SU-DHL-6 (cell line): ENCODE measurements around the gene CC2D2B.

Source experiments
- H2AFZ ChIP-seq: fragments of 200-600 bp; sonication (generic); 2 replicates; pipeline ENCODE4 v1.6.1; 2014; ENCODE audit warnings: low read depth, mild to moderate bottlenecking, moderate library complexity, mixed read lengths, antibody characterized with exemption, low read length; ENCODE audit not compliant: severe bottlenecking
- H3F3A ChIP-seq: fragments of 200-600 bp; shearing (Covaris generic); 2 replicates; pipeline ENCODE4 v1.6.0; 2016; ENCODE audit warnings: antibody characterized with exemption, mild to moderate bottlenecking; ENCODE audit not compliant: insufficient read depth
- H3K27ac ChIP-seq: fragments of 200-600 bp; sonication (generic); 2 replicates; pipeline ENCODE4 v1.5.1; 2016; ENCODE audit warnings: low read depth, mild to moderate bottlenecking, low read length, moderate library complexity, mixed read lengths
- H3K27me3 ChIP-seq: fragments of 200-600 bp; sonication (generic), shearing (Covaris generic); 2 replicates; pipeline ENCODE4 v1.6.0; 2014; ENCODE audit warnings: mild to moderate bottlenecking, low read length
- H3K36me3 ChIP-seq: fragments of 200-600 bp; sonication (generic); 2 replicates; pipeline ENCODE4 v1.6.1; 2014; ENCODE audit warnings: mild to moderate bottlenecking, low read length, mixed read lengths
- H3K4me2 ChIP-seq: fragments of 300-600, 200-600 bp; shearing (Covaris generic), sonication (generic); 2 replicates; pipeline ENCODE4 v1.6.0; 2014; ENCODE audit warnings: low read length, low read depth, mild to moderate bottlenecking; ENCODE audit not compliant: poor library complexity, severe bottlenecking
- H3K4me3 ChIP-seq: fragments of 200-600 bp; sonication (generic); 2 replicates; pipeline ENCODE4 v1.5.1; 2014; ENCODE audit warnings: antibody characterized with exemption, low read length, mild to moderate bottlenecking, mixed read lengths; ENCODE audit not compliant: insufficient read depth, poor library complexity, severe bottlenecking
- H3K79me2 ChIP-seq: fragments of 200-600 bp; sonication (generic); 2 replicates; pipeline ENCODE4 v1.6.1; 2014; ENCODE audit warnings: mild to moderate bottlenecking, low read length, moderate library complexity; ENCODE audit not compliant: insufficient read depth
- H3K9ac ChIP-seq: fragments of 200-600 bp; sonication (generic); 2 replicates; pipeline ENCODE4 v1.7.0; 2014; ENCODE audit warnings: mild to moderate bottlenecking, low read length
- H3K9me2 ChIP-seq: fragments of 200-600 bp; sonication (generic); replicated peaks from 2 replicates; pipeline ENCODE4 v1.6.1; 2014; ENCODE audit warnings: low read length; ENCODE audit not compliant: insufficient read depth
- H3K9me3 ChIP-seq: fragments of 200-600 bp; sonication (generic); 2 replicates; pipeline ENCODE4 v1.6.1; 2014; ENCODE audit warnings: low read length, mixed read lengths; ENCODE audit not compliant: insufficient read depth
- H4K20me1 ChIP-seq: fragments of 200-600 bp; sonication (generic); 2 replicates; pipeline ENCODE4 v1.6.1; 2014; ENCODE audit warnings: low read depth, mild to moderate bottlenecking, antibody characterized with exemption, low read length, moderate library complexity, mixed read lengths
- CTCF ChIP-seq: fragments of 200-600 bp; sonication (generic); IDR thresholded peaks from one replicate; pipeline ENCODE4 v1.5.1; 2017; ENCODE audit warnings: antibody characterized with exemption, mild to moderate bottlenecking, low read length, moderate library complexity; ENCODE audit not compliant: insufficient read depth, poor library complexity, severe bottlenecking
- EZH2phosphoT487 ChIP-seq: fragments of 200-600 bp; sonication (generic), shearing (Covaris generic); conservative IDR thresholded peaks from 2 replicates; pipeline ENCODE4 v1.6.1; 2018; ENCODE audit warnings: mild to moderate bottlenecking, antibody characterized with exemption, low read length, moderate library complexity, mixed read lengths

The CC2D2B gene

GRCh38 chr10:96034625-96035024 is 126.8 kb downstream of the CC2D2B start:
- Histone ChIP-seq H3K4me3 (no peak overlapping the region), H4K20me1 (no peaks in the 10 kb centered on the region; the same call in 1 of the 2 replicates), H3F3A (no peaks in the 10 kb centered on the region), H3K36me3 (no peaks in the 10 kb centered on the region), H3K79me2 (no peaks in the 10 kb centered on the region), H3K9ac (no peak overlapping the region), H2AFZ (no peak overlapping the region), H3K9me3 (no peaks in the 10 kb centered on the region), H3K27me3 (no peaks in the 10 kb centered on the region), H3K4me2 (no peak overlapping the region), H3K27ac (no peak overlapping the region), H3K9me2 (no peaks in the 10 kb centered on the region)
- TF ChIP-seq EZH2phosphoT487 (no peak), CTCF (no peak)

GRCh38 chr10:96038476-96039387 is 131.0 kb downstream of the CC2D2B start:
- no peak overlapping the region for H2AFZ ChIP-seq
- H3K4me2 ChIP-seq, result no peak overlapping the region
- no peak overlapping the region for H3K27ac ChIP-seq
- H3F3A ChIP-seq, result no peaks in the 10 kb centered on the region
- no peaks in the 10 kb centered on the region for H4K20me1 ChIP-seq
- H3K4me3 ChIP-seq, result no peak overlapping the region
- no peak overlapping the region for H3K9ac ChIP-seq
- no peaks in the 10 kb centered on the region for H3K27me3 ChIP-seq
- no peaks in the 10 kb centered on the region; the same call in 1 of the 2 replicates for H3K79me2 ChIP-seq
- H3K9me3 ChIP-seq, result no peaks in the 10 kb centered on the region
- no peaks in the 10 kb centered on the region for H3K9me2 ChIP-seq
- H3K36me3 ChIP-seq, result no peaks in the 10 kb centered on the region
- TF ChIP-seq CTCF (no peak), EZH2phosphoT487 (no peak)

- no peak for TF ChIP-seq CTCF
- TF ChIP-seq EZH2phosphoT487, result no peak
- H3K79me2 ChIP-seq, result peaks cover 19% of the 10 kb centered on the region
- no peaks in the 10 kb centered on the region for H3K9me2 ChIP-seq
Measured at GRCh38 chr10:96041146-96041545, 133.4 kb downstream of the CC2D2B start.

More at GRCh38 chr10:96041146-96041545, 133.4 kb downstream of the CC2D2B start:
- Histone ChIP-seq H2AFZ (no peak overlapping the region), H3K4me2 (no peak overlapping the region), H3K9ac (no peak overlapping the region), H4K20me1 (no peaks in the 10 kb centered on the region), H3K9me3 (no peaks in the 10 kb centered on the region), H3F3A (no peaks in the 10 kb centered on the region), H3K27me3 (no peaks in the 10 kb centered on the region), H3K27ac (no peak overlapping the region), H3K4me3 (no peak overlapping the region), H3K36me3 (0 out of 2 replicates have a peak, but pooled peaks cover 3% of the 10 kb centered on the region)
